ENCODE data around the gene LRRC57. TPM values are rescaled to one million over a fixed set of nuclear protein-coding genes. Genes with fewer than 3 reads are reported as not detected.

LRRC57 gene
- total and polyA plus RNA-seq, 2 of the 13 experiments (the other 11 are each of a cell fraction or from before 2014, with no cell fraction given): 5.8 to 14.8 TPM

DNA sequence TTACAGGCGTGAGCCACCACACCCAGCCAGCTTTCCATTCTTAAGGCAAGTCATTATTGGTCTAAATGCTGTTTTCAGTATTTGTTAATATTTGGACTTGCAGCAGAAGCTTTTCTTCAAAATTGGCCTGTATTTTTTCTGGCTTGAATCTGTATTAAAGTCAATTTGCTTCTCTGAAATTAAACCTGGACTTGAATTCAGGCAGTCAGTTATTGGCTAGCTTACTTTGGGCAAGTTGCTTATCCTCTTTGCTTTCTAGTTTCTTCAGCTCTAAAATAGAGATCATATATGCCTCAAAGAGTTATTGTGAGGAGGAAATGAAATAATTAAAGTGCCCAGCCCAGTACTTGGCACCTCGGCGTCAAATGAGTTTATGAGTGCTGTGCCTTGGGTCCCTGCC is 44.1 kb upstream of the LRRC57 start:
- BruUV-seq (replicated peaks): no TSS peak
- Histone ChIP-seq H3K36me3 (replicated peaks in 1 of 2; ENCODE audit: control insufficient read depth in 1 of 2, insufficient read depth in 2 of 2, low read length in 2 of 2) (no peaks in the 10 kb centered on the region), H3K4me1 (ENCODE audit: insufficient read depth, low read length) (peaks cover 27% of the 10 kb centered on the region), H3K4me3 (replicated peaks in 1 of 3; ENCODE audit: insufficient read depth in 1 of 3, low read depth in 2 of 3, low read length in 3 of 3) (no peak overlapping the region), H3K9me3 (ENCODE audit: low read length) (no peaks in the 10 kb centered on the region), H3K79me2 (ENCODE audit: insufficient read depth, low read length) (no peaks in the 10 kb centered on the region), H3K4me2 (ENCODE audit: low read depth, low read length) (no peak overlapping the region), H3K9ac (ENCODE audit: insufficient read depth, low read depth, low read length) (no peak overlapping the region), H4K20me1 (ENCODE audit: insufficient read depth, low read length) (no peaks in the 10 kb centered on the region), H3K27me3 (ENCODE audit: control insufficient read depth in 1 of 2, insufficient read depth in 2 of 2, low read length in 2 of 2) (no peaks in the 10 kb centered on the region), H3K27ac (ENCODE audit: extremely low read length, insufficient read depth, low read length) (no peak overlapping the region), H2AFZ (ENCODE audit: low read length) (no peak overlapping the region)
- intact Hi-C loops (cut with micrococcal nuclease; ENCODE audit: unreplicated experiment): loop anchor here (5.0 kb wide), 1 partner anchor 60 kb away; no protein-coding TSS in a partner anchor
- ChIA-PET CTCF (ENCODE audit: low intra/inter-chr PET ratio, low total read pairs) (no interaction called here), POLR2A (no interaction called here)
- ATAC-seq: no peak
- no peak for FAIRE-seq
- DNase-seq (ENCODE audit: low spot score): no peak
- 99% methylated on average over 3 of the region's 3 CpGs for WGBS (ENCODE audit: low lambda C conversion rate)
- no peak for TF ChIP-seq GLI4 (CRISPR knock-in tag; IDR thresholded peaks at IDR 0.05; ENCODE audit: borderline replicate concordance)
- no peak for TF ChIP-seq NR2C2 (CRISPR knock-in tag; IDR thresholded peaks at IDR 0.05; ENCODE audit: borderline replicate concordance)
- TF ChIP-seq, protein P1, sequence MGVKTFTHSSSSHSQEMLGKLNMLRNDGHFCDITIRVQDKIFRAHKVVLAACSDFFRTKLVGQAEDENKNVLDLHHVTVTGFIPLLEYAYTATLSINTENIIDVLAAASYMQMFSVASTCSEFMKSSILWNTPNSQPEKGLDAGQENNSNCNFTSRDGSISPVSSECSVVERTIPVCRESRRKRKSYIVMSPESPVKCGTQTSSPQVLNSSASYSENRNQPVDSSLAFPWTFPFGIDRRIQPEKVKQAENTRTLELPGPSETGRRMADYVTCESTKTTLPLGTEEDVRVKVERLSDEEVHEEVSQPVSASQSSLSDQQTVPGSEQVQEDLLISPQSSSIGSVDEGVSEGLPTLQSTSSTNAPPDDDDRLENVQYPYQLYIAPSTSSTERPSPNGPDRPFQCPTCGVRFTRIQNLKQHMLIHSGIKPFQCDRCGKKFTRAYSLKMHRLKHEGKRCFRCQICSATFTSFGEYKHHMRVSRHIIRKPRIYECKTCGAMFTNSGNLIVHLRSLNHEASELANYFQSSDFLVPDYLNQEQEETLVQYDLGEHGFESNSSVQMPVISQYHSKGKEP (CRISPR knock-in tag; IDR thresholded peaks at IDR 0.05): no peak
- in situ Hi-C loops (cut with HindIII; ENCODE audit: extremely low pct_ligation_motif_present, low pct_unique_long_range_greater_than_20kb): no loop called here

DNA sequence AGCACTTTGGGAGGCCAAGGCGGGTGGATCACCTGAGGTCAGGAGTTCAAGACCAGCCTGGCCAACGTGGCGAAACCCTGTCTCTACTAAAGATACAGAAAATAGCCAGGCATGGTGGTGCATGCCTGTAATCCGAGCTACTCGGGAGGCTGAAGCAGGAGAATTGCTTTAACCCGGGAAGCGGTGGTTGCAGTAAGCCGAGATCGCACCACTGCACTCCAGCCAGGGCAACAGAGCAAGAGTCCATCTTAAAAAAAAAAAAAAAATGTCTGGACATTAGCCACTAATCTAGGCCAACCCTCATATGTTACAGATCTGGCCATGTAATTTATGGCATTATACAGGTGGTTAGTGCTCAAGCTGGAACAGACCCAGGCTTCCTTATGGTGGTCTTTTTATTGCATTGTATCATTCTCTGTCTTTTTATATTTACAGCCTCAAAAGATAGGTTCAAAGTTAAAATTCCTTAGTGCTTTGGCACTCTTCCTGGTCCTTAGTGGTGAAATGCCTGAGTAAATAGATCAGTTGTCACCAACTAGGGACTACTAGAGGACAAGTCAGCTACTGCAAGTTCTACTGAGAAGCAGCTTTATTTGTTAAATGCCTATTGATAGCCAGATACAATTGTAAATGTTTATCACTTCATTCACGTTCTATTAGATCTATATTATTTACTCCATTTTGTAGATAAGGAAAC is 42.8 kb upstream of the LRRC57 start:
- peak; percentile 84 for DNase-seq (ENCODE audit: low spot score)
- CTCF ChIA-PET (ENCODE audit: low intra/inter-chr PET ratio, low total read pairs): interaction anchor here (1.1 kb wide), 1 partner anchor 15 kb away, joined by 4 read pairs; the partner anchor contains the start of gene STARD9
- Histone ChIP-seq H3K9ac (ENCODE audit: insufficient read depth, low read depth, low read length) (peak overlapping the region; percentile 32), H3K4me1 (ENCODE audit: insufficient read depth, low read length) (peaks cover 31% of the 10 kb centered on the region), H4K20me1 (ENCODE audit: insufficient read depth, low read length) (no peaks in the 10 kb centered on the region), H3K79me2 (ENCODE audit: insufficient read depth, low read length) (no peaks in the 10 kb centered on the region), H3K4me3 (replicated peaks in 1 of 3; ENCODE audit: insufficient read depth in 1 of 3, low read depth in 2 of 3, low read length in 3 of 3) (peak overlapping the region in 2 of 3 experiments; percentile 22 to 31; a peak in 1 of 6 replicates), H3K36me3 (replicated peaks in 1 of 2; ENCODE audit: control insufficient read depth in 1 of 2, insufficient read depth in 2 of 2, low read length in 2 of 2) (no peaks in the 10 kb centered on the region), H3K27me3 (ENCODE audit: control insufficient read depth in 1 of 2, insufficient read depth in 2 of 2, low read length in 2 of 2) (no peaks in the 10 kb centered on the region), H2AFZ (ENCODE audit: low read length) (no peak overlapping the region), H3K9me3 (ENCODE audit: low read length) (no peaks in the 10 kb centered on the region), H3K27ac (ENCODE audit: extremely low read length, insufficient read depth, low read length) (peak overlapping the region; percentile 89), H3K4me2 (ENCODE audit: low read depth, low read length) (peak overlapping the region; percentile 64)
- POLR2A ChIA-PET: interaction anchor here (0.6 to 2.4 kb wide), 5 partner anchors 10 to 97 kb away, joined by 3 to 20 read pairs (median 4); partner anchors contain the start of gene STARD9
- in situ Hi-C loops (cut with HindIII; ENCODE audit: extremely low pct_ligation_motif_present, low pct_unique_long_range_greater_than_20kb) (no loop called here), intact Hi-C loops (cut with micrococcal nuclease; ENCODE audit: unreplicated experiment) (loop anchor here (5.0 kb wide), 1 partner anchor 61 kb away; no protein-coding TSS in a partner anchor)
- no TSS peak for BruUV-seq (replicated peaks)
- ATAC-seq: peak; percentile 93
- WGBS (ENCODE audit: low lambda C conversion rate): 15% methylated on average over 10 of the region's 10 CpGs
- FAIRE-seq: peak; percentile 82
- TF ChIP-seq ZNF441 (CRISPR knock-in tag; IDR thresholded peaks at IDR 0.05; ENCODE audit: borderline replicate concordance) (no peak), STAG1 (CRISPR knock-in tag; IDR thresholded peaks at IDR 0.05) (peak; percentile 21; the same call in 1 of the 2 replicates), ZMYM3 (CRISPR knock-in tag; IDR thresholded peaks at IDR 0.05) (peak; percentile 84; the same call in 1 of the 2 replicates), RCOR2 (CRISPR knock-in tag; IDR thresholded peaks at IDR 0.05) (peak; percentile 44; the same call in 1 of the 2 replicates)
- TF ChIP-seq, protein P2, sequence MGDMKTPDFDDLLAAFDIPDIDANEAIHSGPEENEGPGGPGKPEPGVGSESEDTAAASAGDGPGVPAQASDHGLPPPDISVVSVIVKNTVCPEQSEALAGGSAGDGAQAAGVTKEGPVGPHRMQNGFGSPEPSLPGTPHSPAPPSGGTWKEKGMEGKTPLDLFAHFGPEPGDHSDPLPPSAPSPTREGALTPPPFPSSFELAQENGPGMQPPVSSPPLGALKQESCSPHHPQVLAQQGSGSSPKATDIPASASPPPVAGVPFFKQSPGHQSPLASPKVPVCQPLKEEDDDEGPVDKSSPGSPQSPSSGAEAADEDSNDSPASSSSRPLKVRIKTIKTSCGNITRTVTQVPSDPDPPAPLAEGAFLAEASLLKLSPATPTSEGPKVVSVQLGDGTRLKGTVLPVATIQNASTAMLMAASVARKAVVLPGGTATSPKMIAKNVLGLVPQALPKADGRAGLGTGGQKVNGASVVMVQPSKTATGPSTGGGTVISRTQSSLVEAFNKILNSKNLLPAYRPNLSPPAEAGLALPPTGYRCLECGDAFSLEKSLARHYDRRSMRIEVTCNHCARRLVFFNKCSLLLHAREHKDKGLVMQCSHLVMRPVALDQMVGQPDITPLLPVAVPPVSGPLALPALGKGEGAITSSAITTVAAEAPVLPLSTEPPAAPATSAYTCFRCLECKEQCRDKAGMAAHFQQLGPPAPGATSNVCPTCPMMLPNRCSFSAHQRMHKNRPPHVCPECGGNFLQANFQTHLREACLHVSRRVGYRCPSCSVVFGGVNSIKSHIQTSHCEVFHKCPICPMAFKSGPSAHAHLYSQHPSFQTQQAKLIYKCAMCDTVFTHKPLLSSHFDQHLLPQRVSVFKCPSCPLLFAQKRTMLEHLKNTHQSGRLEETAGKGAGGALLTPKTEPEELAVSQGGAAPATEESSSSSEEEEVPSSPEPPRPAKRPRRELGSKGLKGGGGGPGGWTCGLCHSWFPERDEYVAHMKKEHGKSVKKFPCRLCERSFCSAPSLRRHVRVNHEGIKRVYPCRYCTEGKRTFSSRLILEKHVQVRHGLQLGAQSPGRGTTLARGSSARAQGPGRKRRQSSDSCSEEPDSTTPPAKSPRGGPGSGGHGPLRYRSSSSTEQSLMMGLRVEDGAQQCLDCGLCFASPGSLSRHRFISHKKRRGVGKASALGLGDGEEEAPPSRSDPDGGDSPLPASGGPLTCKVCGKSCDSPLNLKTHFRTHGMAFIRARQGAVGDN (CRISPR knock-in tag; IDR thresholded peaks at IDR 0.05): peak; percentile 57
- TF ChIP-seq, protein P3, sequence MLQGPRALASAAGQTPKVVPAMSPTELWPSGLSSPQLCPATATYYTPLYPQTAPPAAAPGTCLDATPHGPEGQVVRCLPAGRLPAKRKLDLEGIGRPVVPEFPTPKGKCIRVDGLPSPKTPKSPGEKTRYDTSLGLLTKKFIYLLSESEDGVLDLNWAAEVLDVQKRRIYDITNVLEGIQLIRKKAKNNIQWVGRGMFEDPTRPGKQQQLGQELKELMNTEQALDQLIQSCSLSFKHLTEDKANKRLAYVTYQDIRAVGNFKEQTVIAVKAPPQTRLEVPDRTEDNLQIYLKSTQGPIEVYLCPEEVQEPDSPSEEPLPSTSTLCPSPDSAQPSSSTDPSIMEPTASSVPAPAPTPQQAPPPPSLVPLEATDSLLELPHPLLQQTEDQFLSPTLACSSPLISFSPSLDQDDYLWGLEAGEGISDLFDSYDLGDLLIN (CRISPR knock-in tag; IDR thresholded peaks at IDR 0.05; ENCODE audit: borderline replicate concordance): no peak

Measured in HepG2 (cell line).